ENCODE data around the gene ZNF217. TPM values are rescaled to one million over a fixed set of nuclear protein-coding genes. Genes with fewer than 3 reads are reported as not detected.
A peak's percentile ranks its signal among the peaks of the same experiment; 100 is the strongest.

The ZNF217 gene
- total RNA-seq, 2 experiments from 2014 or later: 51.3 to 51.8 TPM

DNA sequence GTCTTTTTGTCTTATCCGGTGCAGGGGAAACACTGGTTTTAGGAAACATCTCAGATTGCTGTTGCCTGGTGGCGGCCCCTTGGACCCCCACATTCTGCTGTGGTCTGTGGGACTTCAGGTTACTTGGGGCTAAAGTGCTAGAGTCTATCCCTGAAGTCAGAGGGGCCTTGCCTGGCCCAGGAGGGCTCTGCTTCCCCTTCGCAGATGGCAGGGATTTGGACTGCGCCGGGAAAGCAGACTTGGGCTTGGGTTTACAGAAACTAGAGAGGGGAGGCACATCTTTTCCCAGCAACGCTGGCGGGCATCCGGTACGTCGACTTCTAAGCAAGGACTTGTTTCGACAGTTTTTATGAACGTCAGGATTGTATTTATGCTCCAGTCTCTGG lies 17.5 kb downstream of the ZNF217 start:
- peak overlapping the region; percentile 94 for H3K27ac Mint-ChIP-seq
- peaks cover 88% of the 10 kb centered on the region for H3K36me3 Mint-ChIP-seq (ENCODE audit: low read depth)
- ChIA-PET CTCF (interaction anchor here (1.3 to 6.4 kb wide), 3 partner anchors 339 to 362 kb away, joined by 6 to 65 read pairs (median 34); no protein-coding TSS in a partner anchor), POLR2A (interaction anchor here (1.1 kb wide), 1 partner anchor 14 kb away, joined by 3 read pairs; no protein-coding TSS in a partner anchor)
- peaks cover 82% of the 10 kb centered on the region for H3K4me1 Mint-ChIP-seq (ENCODE audit: low read depth)
- no peaks in the 10 kb centered on the region for H3K27me3 Mint-ChIP-seq
- DNase-seq (no peak), ATAC-seq (no peak)
- TF ChIP-seq, protein P1, sequence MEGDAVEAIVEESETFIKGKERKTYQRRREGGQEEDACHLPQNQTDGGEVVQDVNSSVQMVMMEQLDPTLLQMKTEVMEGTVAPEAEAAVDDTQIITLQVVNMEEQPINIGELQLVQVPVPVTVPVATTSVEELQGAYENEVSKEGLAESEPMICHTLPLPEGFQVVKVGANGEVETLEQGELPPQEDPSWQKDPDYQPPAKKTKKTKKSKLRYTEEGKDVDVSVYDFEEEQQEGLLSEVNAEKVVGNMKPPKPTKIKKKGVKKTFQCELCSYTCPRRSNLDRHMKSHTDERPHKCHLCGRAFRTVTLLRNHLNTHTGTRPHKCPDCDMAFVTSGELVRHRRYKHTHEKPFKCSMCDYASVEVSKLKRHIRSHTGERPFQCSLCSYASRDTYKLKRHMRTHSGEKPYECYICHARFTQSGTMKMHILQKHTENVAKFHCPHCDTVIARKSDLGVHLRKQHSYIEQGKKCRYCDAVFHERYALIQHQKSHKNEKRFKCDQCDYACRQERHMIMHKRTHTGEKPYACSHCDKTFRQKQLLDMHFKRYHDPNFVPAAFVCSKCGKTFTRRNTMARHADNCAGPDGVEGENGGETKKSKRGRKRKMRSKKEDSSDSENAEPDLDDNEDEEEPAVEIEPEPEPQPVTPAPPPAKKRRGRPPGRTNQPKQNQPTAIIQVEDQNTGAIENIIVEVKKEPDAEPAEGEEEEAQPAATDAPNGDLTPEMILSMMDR (IDR thresholded peaks at IDR 0.05): no peak
- intact Hi-C loops (cut with micrococcal nuclease): loop anchor here (5.0 kb wide), 3 partner anchors 81 to 371 kb away; no protein-coding TSS in a partner anchor
- peak overlapping the region; percentile 36 for H3K4me3 Mint-ChIP-seq
- H3K9me3 Mint-ChIP-seq: no peaks in the 10 kb centered on the region

DNA sequence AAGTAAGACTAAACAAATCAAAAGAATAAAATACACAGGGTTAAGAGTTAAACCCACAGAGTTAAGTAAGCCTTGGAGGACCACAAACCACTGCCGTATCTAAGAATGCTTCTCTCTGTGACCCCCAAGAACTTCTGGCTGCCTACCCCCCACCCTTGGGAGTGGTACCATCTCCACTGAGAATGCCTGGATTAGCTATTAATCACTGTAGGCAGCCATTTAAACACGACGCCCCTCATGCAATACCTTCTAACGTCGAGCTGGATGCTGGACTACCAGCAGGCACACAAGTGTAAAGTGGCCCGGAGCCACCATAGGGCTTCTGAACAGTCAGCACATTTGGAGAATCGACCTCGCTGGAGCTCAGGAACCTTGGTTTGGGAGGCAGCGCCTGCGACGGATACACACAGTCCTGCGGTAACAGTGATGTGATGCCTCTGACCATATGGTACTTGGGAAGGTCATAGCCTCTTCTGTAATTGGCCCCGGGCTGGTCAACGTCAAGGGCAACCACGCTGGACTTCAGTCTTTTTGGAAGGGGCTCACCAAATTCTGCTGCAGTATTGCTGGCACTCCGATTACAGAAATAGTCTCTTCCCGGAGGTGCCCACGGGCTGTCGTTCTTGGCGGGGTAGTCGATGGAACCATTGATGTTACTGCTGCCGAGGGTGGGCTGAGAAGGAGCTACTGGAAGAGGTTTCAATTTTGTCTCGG lies 18.0 kb downstream of the ZNF217 start:
- TF ChIP-seq, protein P1 (IDR thresholded peaks at IDR 0.05): no peak
- no peaks in the 10 kb centered on the region for H3K9me3 Mint-ChIP-seq
- intact Hi-C loops (cut with micrococcal nuclease): loop anchor here (5.0 kb wide), 3 partner anchors 82 to 372 kb away; no protein-coding TSS in a partner anchor
- ATAC-seq (no peak), DNase-seq (no peak)
- H3K4me1 Mint-ChIP-seq (ENCODE audit: low read depth): peaks cover 85% of the 10 kb centered on the region
- ChIA-PET POLR2A (interaction anchor here (1.1 kb wide), 1 partner anchor 14 kb away, joined by 3 read pairs; no protein-coding TSS in a partner anchor), CTCF (interaction anchor here (1.3 to 6.4 kb wide), 2 partner anchors 340 to 362 kb away, joined by 6 to 65 read pairs; no protein-coding TSS in a partner anchor)
- H3K27me3 Mint-ChIP-seq: no peaks in the 10 kb centered on the region
- H3K4me3 Mint-ChIP-seq: peak overlapping the region; percentile 36
- peaks cover 88% of the 10 kb centered on the region for H3K36me3 Mint-ChIP-seq (ENCODE audit: low read depth)
- peak overlapping the region; percentile 94 for H3K27ac Mint-ChIP-seq

DNA sequence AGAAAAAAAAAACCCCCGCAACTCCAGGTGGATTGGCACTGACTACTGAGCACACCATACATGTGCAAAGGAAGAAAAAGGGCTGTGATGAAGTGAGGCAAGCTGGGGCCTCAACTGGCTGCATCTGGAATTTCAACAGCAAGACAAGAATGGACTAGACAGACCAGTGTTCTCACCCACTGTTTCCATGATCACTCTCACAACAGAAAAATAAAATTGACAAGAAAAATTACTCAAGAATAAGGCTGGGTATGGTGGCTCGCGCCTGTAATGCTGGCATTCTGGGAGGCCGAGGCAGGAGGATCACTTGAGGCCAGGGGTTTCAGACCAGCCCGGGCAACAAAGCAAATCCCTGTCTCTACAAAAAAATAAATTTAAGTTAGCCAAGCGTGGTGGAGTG lies 18.8 kb downstream of the ZNF217 start:
- intact Hi-C loops (cut with micrococcal nuclease): loop anchor here (5.0 kb wide), 3 partner anchors 82 to 372 kb away; no protein-coding TSS in a partner anchor
- H3K4me1 Mint-ChIP-seq (ENCODE audit: low read depth): peaks cover 83% of the 10 kb centered on the region
- CTCF ChIA-PET: interaction anchor here (1.3 to 6.4 kb wide), 2 partner anchors 341 to 363 kb away, joined by 6 to 65 read pairs; no protein-coding TSS in a partner anchor
- no peaks in the 10 kb centered on the region for H3K9me3 Mint-ChIP-seq
- DNase-seq (no peak), ATAC-seq (no peak)
- TF ChIP-seq, protein P1 (IDR thresholded peaks at IDR 0.05): no peak
- H3K27ac Mint-ChIP-seq: peak overlapping the region; percentile 94
- no peaks in the 10 kb centered on the region for H3K27me3 Mint-ChIP-seq
- POLR2A ChIA-PET: no interaction called here
- H3K4me3 Mint-ChIP-seq: no peak overlapping the region
- H3K36me3 Mint-ChIP-seq (ENCODE audit: low read depth): peaks cover 86% of the 10 kb centered on the region

DNA sequence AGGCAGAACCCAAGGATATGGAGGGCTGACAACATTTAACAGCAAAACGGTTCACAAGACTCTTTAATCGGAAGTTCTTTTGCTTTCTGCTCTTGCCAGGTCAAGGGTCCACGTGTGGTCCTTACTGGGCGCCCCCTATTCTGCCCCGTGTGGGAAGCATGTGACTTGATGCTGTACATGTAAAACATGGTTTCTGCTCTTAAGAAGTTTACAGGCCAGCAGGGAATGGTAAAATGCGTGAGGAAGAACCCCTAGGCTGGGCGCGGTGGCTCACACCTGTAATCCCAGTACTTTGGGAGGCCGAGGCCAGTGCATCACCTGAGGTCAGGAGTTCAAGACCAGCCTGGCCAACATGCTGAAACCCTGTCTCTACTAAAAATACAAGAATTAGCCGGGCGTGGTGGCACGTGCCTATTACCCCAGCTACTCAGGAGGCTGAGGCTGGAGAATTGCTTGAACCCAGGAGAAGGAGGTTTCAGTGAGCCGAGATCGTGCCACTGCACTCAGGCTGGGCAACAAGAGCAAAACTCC lies 19.3 kb downstream of the ZNF217 start:
- intact Hi-C loops (cut with micrococcal nuclease): no loop called here
- H3K4me1 Mint-ChIP-seq (ENCODE audit: low read depth): peaks cover 82% of the 10 kb centered on the region
- H3K27me3 Mint-ChIP-seq: no peaks in the 10 kb centered on the region
- DNase-seq: no peak
- H3K36me3 Mint-ChIP-seq (ENCODE audit: low read depth): peaks cover 85% of the 10 kb centered on the region
- ChIA-PET POLR2A (no interaction called here), CTCF (no interaction called here)
- H3K27ac Mint-ChIP-seq: peak overlapping the region; percentile 94
- TF ChIP-seq, protein P1 (IDR thresholded peaks at IDR 0.05): no peak
- no peak overlapping the region for H3K4me3 Mint-ChIP-seq
- H3K9me3 Mint-ChIP-seq: no peaks in the 10 kb centered on the region
- no peak for ATAC-seq

All from activated CD8-positive, alpha-beta T cell treated with anti-CD3 and anti-CD28 coated beads for 36 hours (primary cell).